ENCODE results near the gene EXT2. TPM values are rescaled to one million over a fixed set of nuclear protein-coding genes. Genes with fewer than 3 reads are reported as not detected.

The EXT2 gene
- total and polyA plus RNA-seq, 2 experiments from 2014 or later = 99.8 to 209 TPM

DNA sequence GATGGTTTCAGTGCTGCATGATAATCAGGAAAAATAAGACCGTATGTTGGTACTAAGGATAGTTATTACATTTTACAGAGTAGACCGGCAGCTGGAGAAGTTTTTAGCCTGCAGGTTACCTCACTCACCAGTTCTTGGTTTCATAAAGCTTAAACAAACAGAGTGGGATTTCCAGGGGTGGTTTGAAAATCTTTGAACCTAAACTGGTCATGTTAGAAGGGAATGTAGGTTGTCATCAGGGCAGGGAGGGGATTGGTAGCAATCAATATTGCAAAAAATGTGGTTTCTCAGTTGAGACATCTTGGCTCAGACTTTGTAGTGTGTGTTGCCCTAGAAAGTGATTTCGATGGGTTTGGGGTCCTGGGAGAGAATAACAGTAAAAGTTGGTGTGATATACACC is 17.5 kb downstream of the EXT2 start:
- Histone ChIP-seq H3K36me3 (ENCODE audit: low read depth) (peaks cover 30% of the 10 kb centered on the region), H3K27ac (no peak overlapping the region), H3K4me2 (ENCODE audit: unreplicated experiment) (no peak overlapping the region), H3K79me2 (ENCODE audit: insufficient read depth) (peaks cover 11% of the 10 kb centered on the region; the same call in 1 of the 2 replicates), H3K9me2 (ENCODE audit: insufficient read depth) (no peaks in the 10 kb centered on the region), H3K9ac (no peak overlapping the region), H3K4me1 (ENCODE audit: insufficient read depth) (peaks cover 10% of the 10 kb centered on the region), H3K27me3 (replicated peaks; ENCODE audit: insufficient read depth) (no peaks in the 10 kb centered on the region), H3K4me3 (no peak overlapping the region), H3K9me3 (ENCODE audit: low read depth) (no peaks in the 10 kb centered on the region), H3F3A (ENCODE audit: insufficient read depth) (peaks cover 20% of the 10 kb centered on the region), H2AFZ (no peak overlapping the region), H4K20me1 (ENCODE audit: insufficient read depth) (peaks cover 26% of the 10 kb centered on the region)
- no peak for TF ChIP-seq EZH2phosphoT487 (IDR thresholded peaks at IDR 0.05; ENCODE audit: insufficient read depth, low read depth)
- no peak for TF ChIP-seq EZH2 (IDR thresholded peaks at IDR 0.05; ENCODE audit: insufficient read depth, poor library complexity, severe bottlenecking)
- in situ Hi-C loops (cut with MboI) = no loop called here
- WGBS, 2 experiments (ENCODE audit: low coverage in 1 of 2, low lambda C conversion rate in 2 of 2, missing lambda C conversion rate in 2 of 2) = 79 to 86% methylated on average over 3 of the region's 3 CpGs
- no peak for DNase-seq

DNA sequence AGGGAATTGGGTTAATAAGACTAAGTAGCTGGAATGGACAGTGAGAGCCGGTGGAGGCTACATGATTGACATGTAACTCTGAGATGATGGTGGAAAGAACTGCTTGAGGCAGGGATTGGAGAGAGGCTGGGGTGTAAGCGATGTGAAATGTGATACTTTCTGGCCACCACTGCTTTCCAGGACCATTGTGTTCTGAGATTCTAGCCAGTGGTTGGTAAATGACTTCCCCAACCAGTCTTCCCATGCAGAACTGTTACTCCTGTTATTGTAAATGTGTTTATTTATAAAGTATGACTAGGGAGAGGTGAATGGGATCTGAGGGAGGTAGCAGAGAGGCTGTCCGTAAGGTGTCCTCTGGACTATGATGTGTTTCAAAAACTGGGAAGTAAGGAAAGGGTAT is 18.1 kb downstream of the EXT2 start:
- Histone ChIP-seq H3K36me3 (ENCODE audit: low read depth) (peaks cover 31% of the 10 kb centered on the region), H3F3A (ENCODE audit: insufficient read depth) (peaks cover 20% of the 10 kb centered on the region), H3K4me2 (ENCODE audit: unreplicated experiment) (no peak overlapping the region), H3K4me1 (ENCODE audit: insufficient read depth) (peaks cover 10% of the 10 kb centered on the region), H3K27ac (no peak overlapping the region), H2AFZ (no peak overlapping the region), H3K9me2 (ENCODE audit: insufficient read depth) (no peaks in the 10 kb centered on the region), H4K20me1 (ENCODE audit: insufficient read depth) (peaks cover 26% of the 10 kb centered on the region), H3K4me3 (no peak overlapping the region), H3K9me3 (ENCODE audit: low read depth) (no peaks in the 10 kb centered on the region), H3K79me2 (ENCODE audit: insufficient read depth) (peaks cover 11% of the 10 kb centered on the region; the same call in 1 of the 2 replicates), H3K27me3 (replicated peaks; ENCODE audit: insufficient read depth) (no peaks in the 10 kb centered on the region), H3K9ac (no peak overlapping the region)
- in situ Hi-C loops (cut with MboI) = no loop called here
- DNase-seq = no peak
- 96 to 97% methylated on average over 3 of the region's 3 CpGs for WGBS, 2 experiments (ENCODE audit: low coverage in 1 of 2, low lambda C conversion rate in 2 of 2, missing lambda C conversion rate in 2 of 2)
- TF ChIP-seq EZH2 (IDR thresholded peaks at IDR 0.05; ENCODE audit: insufficient read depth, poor library complexity, severe bottlenecking) (no peak), EZH2phosphoT487 (IDR thresholded peaks at IDR 0.05; ENCODE audit: insufficient read depth, low read depth) (no peak)

DNA sequence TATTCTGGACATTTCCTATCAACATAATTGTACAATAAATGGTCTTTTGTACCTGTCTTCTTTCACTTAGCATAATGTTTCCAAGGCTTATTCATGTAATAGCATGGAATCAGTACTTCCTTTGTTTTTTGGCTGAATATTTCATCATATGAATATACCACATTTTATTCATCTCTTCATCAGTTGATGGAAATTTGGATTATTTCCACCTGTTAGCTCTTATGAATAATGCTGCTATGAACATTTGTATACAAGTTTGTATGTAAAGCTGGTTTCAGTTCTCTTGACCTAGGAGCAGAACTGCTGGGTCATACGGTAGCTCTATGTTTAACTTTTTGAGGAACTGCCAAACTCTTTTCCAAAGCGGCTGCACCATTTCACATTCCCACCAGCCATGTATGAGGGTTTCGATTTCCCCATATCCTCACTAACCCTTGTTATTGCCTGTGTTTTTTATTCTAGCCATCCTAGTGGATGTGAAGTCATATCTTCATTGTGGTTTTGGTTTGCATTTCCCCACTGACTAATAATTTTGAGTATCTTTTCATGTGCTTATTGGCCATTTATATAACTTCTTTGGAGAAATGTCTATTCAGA is 20.9 kb downstream of the EXT2 start:
- Histone ChIP-seq H3K9me2 (ENCODE audit: insufficient read depth) (no peaks in the 10 kb centered on the region), H3K9me3 (ENCODE audit: low read depth) (no peaks in the 10 kb centered on the region), H2AFZ (no peak overlapping the region), H3K27me3 (replicated peaks; ENCODE audit: insufficient read depth) (no peaks in the 10 kb centered on the region), H3K4me1 (ENCODE audit: insufficient read depth) (peaks cover 10% of the 10 kb centered on the region), H3F3A (ENCODE audit: insufficient read depth) (peaks cover 18% of the 10 kb centered on the region), H4K20me1 (ENCODE audit: insufficient read depth) (peaks cover 20% of the 10 kb centered on the region), H3K27ac (no peak overlapping the region), H3K4me3 (no peak overlapping the region), H3K36me3 (ENCODE audit: low read depth) (peaks cover 27% of the 10 kb centered on the region), H3K4me2 (ENCODE audit: unreplicated experiment) (no peak overlapping the region), H3K79me2 (ENCODE audit: insufficient read depth) (peaks cover 11% of the 10 kb centered on the region; the same call in 1 of the 2 replicates), H3K9ac (no peak overlapping the region)
- DNase-seq = no peak
- TF ChIP-seq EZH2 (IDR thresholded peaks at IDR 0.05; ENCODE audit: insufficient read depth, poor library complexity, severe bottlenecking) = no peak
- TF ChIP-seq EZH2phosphoT487 (IDR thresholded peaks at IDR 0.05; ENCODE audit: insufficient read depth, low read depth) = no peak
- in situ Hi-C loops (cut with MboI) = no loop called here
- WGBS, 2 experiments (ENCODE audit: low coverage in 1 of 2, low lambda C conversion rate in 2 of 2, missing lambda C conversion rate in 2 of 2) = 92 to 99% methylated on average over 3 of the region's 3 CpGs

DNA sequence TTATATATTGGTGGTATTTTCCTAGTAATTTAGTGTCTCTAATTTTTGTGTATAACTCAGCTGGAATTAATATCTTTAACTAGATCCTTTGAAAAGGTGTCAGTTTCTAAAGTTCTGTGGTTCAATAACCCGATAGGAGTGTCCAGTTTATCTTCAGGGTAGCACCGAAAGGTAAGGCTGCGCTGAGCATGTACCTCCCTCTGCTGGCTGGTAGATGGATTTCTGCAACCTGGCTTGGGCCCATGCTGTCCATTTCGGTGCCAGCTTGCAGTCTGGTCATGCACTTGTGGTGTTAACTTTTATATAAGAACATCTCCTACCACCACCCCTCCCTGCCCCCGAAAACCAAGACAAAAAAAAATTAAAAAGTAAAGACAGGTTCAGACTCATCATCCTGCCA is 24.7 kb downstream of the EXT2 start:
- Histone ChIP-seq H3K79me2 (ENCODE audit: insufficient read depth) (no peaks in the 10 kb centered on the region), H3K9me2 (ENCODE audit: insufficient read depth) (no peaks in the 10 kb centered on the region), H3F3A (ENCODE audit: insufficient read depth) (no peaks in the 10 kb centered on the region), H3K9ac (no peak overlapping the region), H4K20me1 (ENCODE audit: insufficient read depth) (peaks cover 10% of the 10 kb centered on the region; the same call in 1 of the 2 replicates), H3K27me3 (replicated peaks; ENCODE audit: insufficient read depth) (no peaks in the 10 kb centered on the region), H2AFZ (no peak overlapping the region), H3K36me3 (ENCODE audit: low read depth) (peaks cover 27% of the 10 kb centered on the region), H3K9me3 (ENCODE audit: low read depth) (no peaks in the 10 kb centered on the region), H3K27ac (no peak overlapping the region), H3K4me2 (ENCODE audit: unreplicated experiment) (no peak overlapping the region), H3K4me3 (no peak overlapping the region), H3K4me1 (ENCODE audit: insufficient read depth) (no peaks in the 10 kb centered on the region)
- no peak for TF ChIP-seq EZH2phosphoT487 (IDR thresholded peaks at IDR 0.05; ENCODE audit: insufficient read depth, low read depth)
- TF ChIP-seq EZH2 (IDR thresholded peaks at IDR 0.05; ENCODE audit: insufficient read depth, poor library complexity, severe bottlenecking) = no peak
- 69 to 74% methylated on average over 5 of the region's 5 CpGs for WGBS, 2 experiments (ENCODE audit: low coverage in 1 of 2, low lambda C conversion rate in 2 of 2, missing lambda C conversion rate in 2 of 2)
- in situ Hi-C loops (cut with MboI) = no loop called here
- peak; percentile 25 for DNase-seq
